GM21576 (cell line): ENCODE measurements around the gene PTOV1.

Source experiments
- ATAC-seq: cut with Tn5 transposase; IDR thresholded peaks from one replicate; pipeline ENCODE4 v1.9.1; 2021; ENCODE audit warnings: mild to moderate bottlenecking, moderate library complexity; ENCODE audit not compliant: unreplicated experiment

The PTOV1 gene

GRCh38 chr19:49873129-49873521 lies 22.2 kb downstream of the PTOV1 start:
- ATAC-seq: no peak

- no peak for ATAC-seq
Observed at GRCh38 chr19:49873834-49874233, 22.9 kb downstream of the PTOV1 start.

GRCh38 chr19:49874503-49875157 lies 23.7 kb downstream of the PTOV1 start:
- ATAC-seq: no peak

- no peak for ATAC-seq
Observed at GRCh38 chr19:49875177-49875576, 24.2 kb downstream of the PTOV1 start.

- ATAC-seq: no peak
Observed at GRCh38 chr19:49875857-49876421, 25.0 kb downstream of the PTOV1 start.

GRCh38 chr19:49876422-49877019 lies 25.6 kb downstream of the PTOV1 start:
- peak; percentile 38 for ATAC-seq

GRCh38 chr19:49877020-49877878 lies 26.3 kb downstream of the PTOV1 start, which contains the start of the genes AKT1S1 and TBC1D17:
TSS of gene AKT1S1 (minus strand) at chr19:49877355. CDS start at chr19:49873295, 4,060 bp downstream.
TSS of gene TBC1D17 (plus strand) at chr19:49877702. CDS start at chr19:49877724, 22 bp downstream.
- peak; percentile 61 for ATAC-seq

- ATAC-seq: peak; percentile 45
Observed at GRCh38 chr19:49877879-49878743, 27.2 kb downstream of the PTOV1 start.

GRCh38 chr19:49878744-49879070 lies 27.7 kb downstream of the PTOV1 start:
- no peak for ATAC-seq

GRCh38 chr19:49879243-49879963 lies 28.4 kb downstream of the PTOV1 start:
- ATAC-seq: no peak

- no peak for ATAC-seq
Observed at GRCh38 chr19:49880162-49880869, 29.4 kb downstream of the PTOV1 start.

- ATAC-seq: no peak
Observed at GRCh38 chr19:49881186-49881585, 30.2 kb downstream of the PTOV1 start.

- no peak for ATAC-seq
Observed at GRCh38 chr19:49881672-49882394, 30.9 kb downstream of the PTOV1 start.

- no peak for ATAC-seq
Observed at GRCh38 chr19:49882643-49883042, 31.7 kb downstream of the PTOV1 start.

GRCh38 chr19:49883094-49883493 lies 32.1 kb downstream of the PTOV1 start:
- ATAC-seq: no peak

GRCh38 chr19:49884109-49884508 lies 33.1 kb downstream of the PTOV1 start:
- ATAC-seq: no peak

GRCh38 chr19:49884760-49885159 lies 33.8 kb downstream of the PTOV1 start:
- no peak for ATAC-seq

- no peak for ATAC-seq
Observed at GRCh38 chr19:49887037-49887664, 36.2 kb downstream of the PTOV1 start.
